Measurements from ENCODE around the gene RERGL.

DNA sequence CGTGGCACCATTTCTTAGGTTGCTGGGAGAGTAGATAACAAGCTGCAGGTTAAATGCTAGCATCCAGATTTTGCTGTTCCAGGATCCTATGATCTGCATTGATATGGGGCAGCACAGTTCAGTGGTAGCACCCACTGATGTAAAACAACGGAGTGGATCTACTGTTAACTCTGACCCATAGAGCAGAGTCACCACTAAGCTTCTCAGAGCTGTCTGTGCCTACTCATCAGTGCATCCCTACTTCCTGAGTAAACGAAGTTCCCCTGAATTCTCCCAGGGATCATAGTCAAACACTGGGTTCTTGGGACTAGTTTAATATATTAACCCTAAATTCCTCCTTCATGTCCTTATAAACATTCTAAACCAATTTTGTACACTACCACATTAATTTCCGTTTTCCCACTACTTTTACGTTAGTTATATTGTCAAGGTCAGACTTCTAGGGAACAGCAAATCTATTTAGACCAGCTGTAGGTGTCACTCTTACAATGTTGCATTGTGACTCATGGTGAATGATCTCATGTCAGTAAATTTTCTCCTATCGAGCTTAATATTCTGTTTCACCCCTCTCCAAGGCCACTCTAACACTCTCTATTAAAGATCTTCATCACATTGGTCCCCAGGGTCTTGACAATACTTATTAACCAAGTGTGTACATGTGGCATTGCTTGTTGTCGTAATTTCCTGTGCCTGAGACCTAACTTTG lies 10.3 kb downstream of the RERGL start:
- TF ChIP-seq, protein P1, sequence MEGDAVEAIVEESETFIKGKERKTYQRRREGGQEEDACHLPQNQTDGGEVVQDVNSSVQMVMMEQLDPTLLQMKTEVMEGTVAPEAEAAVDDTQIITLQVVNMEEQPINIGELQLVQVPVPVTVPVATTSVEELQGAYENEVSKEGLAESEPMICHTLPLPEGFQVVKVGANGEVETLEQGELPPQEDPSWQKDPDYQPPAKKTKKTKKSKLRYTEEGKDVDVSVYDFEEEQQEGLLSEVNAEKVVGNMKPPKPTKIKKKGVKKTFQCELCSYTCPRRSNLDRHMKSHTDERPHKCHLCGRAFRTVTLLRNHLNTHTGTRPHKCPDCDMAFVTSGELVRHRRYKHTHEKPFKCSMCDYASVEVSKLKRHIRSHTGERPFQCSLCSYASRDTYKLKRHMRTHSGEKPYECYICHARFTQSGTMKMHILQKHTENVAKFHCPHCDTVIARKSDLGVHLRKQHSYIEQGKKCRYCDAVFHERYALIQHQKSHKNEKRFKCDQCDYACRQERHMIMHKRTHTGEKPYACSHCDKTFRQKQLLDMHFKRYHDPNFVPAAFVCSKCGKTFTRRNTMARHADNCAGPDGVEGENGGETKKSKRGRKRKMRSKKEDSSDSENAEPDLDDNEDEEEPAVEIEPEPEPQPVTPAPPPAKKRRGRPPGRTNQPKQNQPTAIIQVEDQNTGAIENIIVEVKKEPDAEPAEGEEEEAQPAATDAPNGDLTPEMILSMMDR (IDR thresholded peaks at IDR 0.05), result no peak
- TF ChIP-seq POLR2AphosphoS5 (IDR thresholded peaks at IDR 0.05), result no peak

Data from prostate gland (tissue), 2 donors.